ENCODE measurements around the gene NMB. TPM values are rescaled to one million over a fixed set of nuclear protein-coding genes. Genes with fewer than 3 reads are reported as not detected.

The NMB gene
- total RNA-seq, 3 donors from 2014 or later: 13.8 to 26.9 (median 15.7) TPM

DNA sequence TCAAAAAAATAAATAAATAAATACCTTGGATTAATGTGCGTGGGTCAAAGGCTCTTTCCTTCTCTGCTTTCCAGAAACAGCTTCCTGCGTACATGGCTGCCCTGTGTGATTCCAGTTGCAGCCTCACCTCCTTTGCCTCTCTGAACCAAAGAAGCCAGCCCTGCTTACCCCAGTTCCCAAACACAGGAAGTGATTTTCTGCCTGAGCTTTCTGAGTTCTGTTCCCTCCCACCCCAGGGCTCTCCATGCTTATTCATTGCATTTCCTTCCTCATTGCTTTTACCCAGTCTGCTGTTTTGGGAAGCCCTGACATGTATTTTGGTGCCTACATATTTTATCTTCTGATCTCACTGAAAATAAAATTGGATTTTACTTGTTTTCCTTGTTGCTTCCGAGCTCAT is 41.8 kb downstream of the NMB start:
- H3K27me3 ChIP-seq: no peaks in the 10 kb centered on the region
- peaks cover 5% of the 10 kb centered on the region for H3K36me3 ChIP-seq
- no peak overlapping the region for H3K4me3 ChIP-seq
- intact Hi-C loops (cut with DNase I; ENCODE audit: low total_unique reads): no loop called here
- no peak for TF ChIP-seq POLR2A (IDR thresholded peaks at IDR 0.05)
- TF ChIP-seq POLR2AphosphoS5 (IDR thresholded peaks at IDR 0.05): no peak
- TF ChIP-seq CTCF (IDR thresholded peaks at IDR 0.05): no peak
- peaks cover 7 to 8% of the 10 kb centered on the region in 2 donors for H3K9me3 ChIP-seq
- no peak for DNase-seq (ENCODE audit: low spot score in 2 of 2)
- H3K4me1 ChIP-seq: no peaks in the 10 kb centered on the region
- no peak overlapping the region for H3K27ac ChIP-seq

- Histone ChIP-seq H3K4me3 (no peak overlapping the region), H3K27me3 (no peaks in the 10 kb centered on the region), H3K9me3 (no peaks in the 10 kb centered on the region), H3K4me1 (no peaks in the 10 kb centered on the region), H3K36me3 (no peaks in the 10 kb centered on the region), H3K27ac (no peak overlapping the region)
- intact Hi-C loops (cut with DNase I; ENCODE audit: low total_unique reads): no loop called here
- TF ChIP-seq CTCF (IDR thresholded peaks at IDR 0.05) (no peak), POLR2AphosphoS5 (IDR thresholded peaks at IDR 0.05) (no peak), POLR2A (IDR thresholded peaks at IDR 0.05) (no peak)
- no peak for DNase-seq (ENCODE audit: low spot score in 2 of 2)
Observed at GRCh38 chr15:84611631-84612030, 46.4 kb downstream of the NMB start.

DNA sequence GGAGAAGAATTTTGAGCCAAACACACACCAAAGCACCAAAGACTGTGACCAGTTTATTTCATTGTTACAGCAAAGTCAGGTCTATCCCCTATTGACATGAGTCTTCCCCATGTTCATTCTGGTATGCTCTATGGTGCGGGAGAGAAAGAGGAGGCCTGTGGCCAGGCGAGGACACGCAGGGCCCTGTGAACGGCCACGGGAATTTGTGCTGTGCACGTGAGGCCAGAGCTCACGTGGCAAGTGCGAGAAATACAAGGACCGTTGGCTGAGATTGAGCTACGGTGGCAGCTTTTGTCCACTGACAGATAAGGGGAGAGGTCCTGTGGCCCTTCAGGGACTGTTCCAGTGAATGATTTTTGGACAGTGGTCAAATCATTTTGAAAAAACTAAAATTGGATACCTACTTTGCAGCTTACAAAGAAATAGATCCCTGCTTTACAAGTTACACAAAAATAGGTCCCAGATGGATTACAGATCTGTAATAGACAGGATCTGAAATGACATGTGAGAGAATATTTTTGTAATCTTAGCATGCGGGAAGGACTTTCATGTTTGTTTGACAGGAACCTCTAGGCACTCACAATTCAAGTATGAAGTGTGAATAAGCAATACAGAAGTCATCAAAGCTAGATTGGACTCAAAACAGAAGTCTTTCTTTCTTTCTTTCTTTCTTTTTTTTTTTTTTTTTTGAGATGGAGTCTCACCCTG is 48.0 kb downstream of the NMB start:
- Histone ChIP-seq H3K9me3 (no peaks in the 10 kb centered on the region), H3K27me3 (no peaks in the 10 kb centered on the region), H3K36me3 (no peaks in the 10 kb centered on the region), H3K4me3 (no peak overlapping the region), H3K27ac (no peak overlapping the region), H3K4me1 (no peaks in the 10 kb centered on the region)
- intact Hi-C loops (cut with DNase I; ENCODE audit: low total_unique reads): no loop called here
- no peak for TF ChIP-seq CTCF (IDR thresholded peaks at IDR 0.05)
- no peak for DNase-seq (ENCODE audit: low spot score in 2 of 2)

DNA sequence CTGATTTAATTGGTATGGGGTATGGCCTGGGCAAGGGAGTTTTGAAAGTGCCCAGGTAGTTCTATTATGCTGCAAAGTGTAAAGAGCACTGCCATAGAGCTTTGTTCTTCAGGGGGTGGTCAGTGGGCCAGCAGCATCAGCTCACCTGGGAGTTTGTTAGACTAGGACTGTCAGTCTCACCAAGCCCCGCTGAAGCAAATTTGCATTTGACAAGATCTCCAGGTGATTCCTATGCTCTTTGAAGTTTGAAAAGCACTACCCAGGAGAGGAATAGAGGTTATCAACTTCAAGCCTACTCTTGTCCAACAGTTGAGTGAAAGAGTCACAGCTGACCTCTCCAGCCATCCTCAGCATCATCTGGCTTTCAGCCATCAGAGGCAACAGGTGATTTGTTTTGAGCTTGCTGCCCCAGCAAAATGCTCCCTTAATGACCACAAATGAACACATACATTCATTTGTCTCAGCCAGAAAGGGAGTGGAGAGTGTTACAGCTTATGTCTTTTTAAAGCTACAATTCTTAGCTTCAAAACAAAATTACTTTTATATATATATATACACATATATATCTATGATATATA is 49.2 kb downstream of the NMB start:
- intact Hi-C loops (cut with DNase I; ENCODE audit: low total_unique reads): no loop called here
- Histone ChIP-seq H3K4me1 (no peaks in the 10 kb centered on the region), H3K27me3 (no peaks in the 10 kb centered on the region), H3K9me3 (no peaks in the 10 kb centered on the region), H3K36me3 (no peaks in the 10 kb centered on the region), H3K4me3 (no peak overlapping the region), H3K27ac (no peak overlapping the region)
- TF ChIP-seq POLR2AphosphoS5 (IDR thresholded peaks at IDR 0.05) (no peak), POLR2A (IDR thresholded peaks at IDR 0.05) (no peak), CTCF (IDR thresholded peaks at IDR 0.05) (no peak)
- DNase-seq (ENCODE audit: low spot score in 2 of 2): no peak

DNA sequence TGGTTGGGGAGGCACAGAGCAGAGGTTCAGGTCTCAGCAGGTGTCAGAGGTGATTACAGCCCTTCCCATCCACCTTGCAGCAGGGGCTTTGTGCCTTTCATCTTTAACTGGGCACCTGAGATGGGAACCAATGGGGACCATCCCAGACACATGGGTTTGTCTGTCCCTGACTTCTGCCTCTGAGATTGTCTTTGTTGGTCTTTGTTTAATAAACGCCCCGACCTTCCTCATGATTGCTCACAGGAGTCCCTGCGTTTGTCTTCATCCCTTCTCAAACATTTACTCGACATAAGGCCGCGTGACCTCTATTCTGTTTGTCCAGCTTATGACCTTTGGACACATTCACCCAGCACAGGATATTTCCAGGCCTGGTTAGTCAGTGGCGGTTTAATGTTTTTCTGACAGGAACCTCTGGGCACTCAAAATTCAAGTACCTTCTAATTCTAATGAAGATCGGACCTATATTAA is 51.3 kb downstream of the NMB start:
- H3K27me3 ChIP-seq: no peaks in the 10 kb centered on the region
- no peaks in the 10 kb centered on the region for H3K4me1 ChIP-seq
- no peak overlapping the region for H3K4me3 ChIP-seq
- intact Hi-C loops (cut with DNase I; ENCODE audit: low total_unique reads): no loop called here
- no peak for DNase-seq (ENCODE audit: low spot score in 2 of 2)
- no peaks in the 10 kb centered on the region for H3K9me3 ChIP-seq
- peak overlapping the region in 1 of 2 donors; percentile 88 for H3K27ac ChIP-seq
- no peaks in the 10 kb centered on the region for H3K36me3 ChIP-seq
- TF ChIP-seq POLR2AphosphoS5 (IDR thresholded peaks at IDR 0.05) (no peak), CTCF (IDR thresholded peaks at IDR 0.05) (no peak), POLR2A (IDR thresholded peaks at IDR 0.05) (no peak)

Measured in breast epithelium (tissue), 4 donors.